Measurements from ENCODE around the gene GNA14. TPM values are rescaled to one million over a fixed set of nuclear protein-coding genes. Genes with fewer than 3 reads are reported as not detected.

The GNA14 gene
- total and polyA plus RNA-seq, 2 experiments from 2014 or later, result 3.9 to 10.5 TPM

DNA sequence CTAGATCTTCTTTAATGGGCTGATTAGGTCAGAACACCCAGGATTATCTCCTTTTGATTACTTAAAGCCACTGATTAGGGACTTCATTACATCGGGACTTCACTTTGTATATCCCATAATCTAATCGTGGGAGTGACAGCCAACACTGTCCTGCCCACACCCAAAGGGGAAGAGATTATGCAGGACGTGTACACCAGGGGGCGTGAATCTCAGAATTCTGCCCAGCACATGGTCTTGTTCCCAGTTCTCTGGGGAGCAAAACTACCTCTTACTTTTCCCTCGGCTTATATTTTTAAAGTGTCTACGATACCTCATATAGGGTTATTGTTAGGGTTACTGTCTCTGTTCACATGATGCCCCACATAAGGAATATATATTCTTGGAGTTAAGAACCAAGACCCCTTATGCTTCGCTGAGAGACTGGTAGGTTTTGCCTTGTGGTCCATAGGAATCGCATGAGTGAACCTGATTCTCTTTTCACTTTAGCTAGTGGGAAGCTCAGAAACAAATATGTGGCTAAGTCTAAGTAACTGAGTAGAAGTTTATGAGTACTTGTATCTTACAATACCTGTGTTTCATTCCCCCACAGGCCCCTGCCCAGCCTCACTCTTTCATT is 192.7 kb downstream of the GNA14 start:
- no peaks in the 10 kb centered on the region for H3K79me2 ChIP-seq (replicated peaks; ENCODE audit: insufficient read depth)
- H3K4me3 Mint-ChIP-seq, result no peak overlapping the region
- no peak overlapping the region for H3K4me3 ChIP-seq
- H3K9me2 ChIP-seq (ENCODE audit: insufficient read depth), result no peaks in the 10 kb centered on the region; the same call in 1 of the 2 replicates
- no peaks in the 10 kb centered on the region for H3F3A ChIP-seq (replicated peaks; ENCODE audit: low read depth)
- no peak overlapping the region for H3K27ac ChIP-seq (ENCODE audit: low read depth)
- peak; percentile 38 for DNase-seq (ENCODE audit: low spot score)
- no peaks in the 10 kb centered on the region for H3K27me3 ChIP-seq (ENCODE audit: insufficient read depth)
- H3K9me3 Mint-ChIP-seq, result peaks cover 9% of the 10 kb centered on the region
- peaks cover 27% of the 10 kb centered on the region for H3K4me1 Mint-ChIP-seq
- H4K20me1 ChIP-seq (replicated peaks; ENCODE audit: insufficient read depth), result no peaks in the 10 kb centered on the region
- H3K27me3 Mint-ChIP-seq (ENCODE audit: insufficient read depth, low read depth, poor library complexity), result no peaks in the 10 kb centered on the region
- H3K4me1 ChIP-seq (ENCODE audit: insufficient read depth), result peaks cover 8% of the 10 kb centered on the region
- H3K36me3 Mint-ChIP-seq (ENCODE audit: low read depth), result peaks cover 8% of the 10 kb centered on the region; the same call in 2 of the 3 replicates
- no peak overlapping the region for H3K27ac Mint-ChIP-seq
- TF ChIP-seq CTCF (conservative IDR thresholded peaks at IDR 0.05; ENCODE audit: low read depth in 2 of 2) (peak; percentile 58 to 61), JUNB (IDR thresholded peaks at IDR 0.05; ENCODE audit: unreplicated experiment) (no peak)
- TF ChIP-seq, protein P1, sequence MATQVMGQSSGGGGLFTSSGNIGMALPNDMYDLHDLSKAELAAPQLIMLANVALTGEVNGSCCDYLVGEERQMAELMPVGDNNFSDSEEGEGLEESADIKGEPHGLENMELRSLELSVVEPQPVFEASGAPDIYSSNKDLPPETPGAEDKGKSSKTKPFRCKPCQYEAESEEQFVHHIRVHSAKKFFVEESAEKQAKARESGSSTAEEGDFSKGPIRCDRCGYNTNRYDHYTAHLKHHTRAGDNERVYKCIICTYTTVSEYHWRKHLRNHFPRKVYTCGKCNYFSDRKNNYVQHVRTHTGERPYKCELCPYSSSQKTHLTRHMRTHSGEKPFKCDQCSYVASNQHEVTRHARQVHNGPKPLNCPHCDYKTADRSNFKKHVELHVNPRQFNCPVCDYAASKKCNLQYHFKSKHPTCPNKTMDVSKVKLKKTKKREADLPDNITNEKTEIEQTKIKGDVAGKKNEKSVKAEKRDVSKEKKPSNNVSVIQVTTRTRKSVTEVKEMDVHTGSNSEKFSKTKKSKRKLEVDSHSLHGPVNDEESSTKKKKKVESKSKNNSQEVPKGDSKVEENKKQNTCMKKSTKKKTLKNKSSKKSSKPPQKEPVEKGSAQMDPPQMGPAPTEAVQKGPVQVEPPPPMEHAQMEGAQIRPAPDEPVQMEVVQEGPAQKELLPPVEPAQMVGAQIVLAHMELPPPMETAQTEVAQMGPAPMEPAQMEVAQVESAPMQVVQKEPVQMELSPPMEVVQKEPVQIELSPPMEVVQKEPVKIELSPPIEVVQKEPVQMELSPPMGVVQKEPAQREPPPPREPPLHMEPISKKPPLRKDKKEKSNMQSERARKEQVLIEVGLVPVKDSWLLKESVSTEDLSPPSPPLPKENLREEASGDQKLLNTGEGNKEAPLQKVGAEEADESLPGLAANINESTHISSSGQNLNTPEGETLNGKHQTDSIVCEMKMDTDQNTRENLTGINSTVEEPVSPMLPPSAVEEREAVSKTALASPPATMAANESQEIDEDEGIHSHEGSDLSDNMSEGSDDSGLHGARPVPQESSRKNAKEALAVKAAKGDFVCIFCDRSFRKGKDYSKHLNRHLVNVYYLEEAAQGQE (IDR thresholded peaks at IDR 0.05; ENCODE audit: unreplicated experiment), result no peak
- H3K36me3 ChIP-seq (ENCODE audit: insufficient read depth), result no peaks in the 10 kb centered on the region
- peak; percentile 13; the same call in 1 of the 3 replicates for ATAC-seq
- H2AFZ ChIP-seq, result no peak overlapping the region
- H3K4me2 ChIP-seq, result no peak overlapping the region

DNA sequence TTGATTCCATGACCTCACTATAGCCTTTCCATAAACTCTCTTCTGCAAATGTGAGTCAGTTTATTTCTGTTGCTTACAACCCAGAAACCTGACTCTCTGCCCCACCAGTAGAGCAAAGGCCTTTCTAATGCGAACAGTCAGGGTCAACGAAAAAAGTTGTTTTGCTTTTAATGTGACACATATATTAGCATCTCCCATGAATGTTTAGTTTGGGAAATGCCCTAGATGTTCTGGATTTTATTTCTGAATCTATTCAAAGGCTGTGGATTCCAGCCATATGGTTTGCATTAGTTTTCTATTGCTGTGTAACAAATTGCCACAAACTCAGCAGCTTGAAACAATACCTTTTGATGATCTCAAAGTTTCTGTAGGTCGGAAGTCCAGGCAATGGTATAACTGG is 193.5 kb downstream of the GNA14 start:
- peaks cover 8% of the 10 kb centered on the region; the same call in 2 of the 3 replicates for H3K36me3 Mint-ChIP-seq (ENCODE audit: low read depth)
- H3K4me2 ChIP-seq, result no peak overlapping the region
- no peak for TF ChIP-seq ZNF331 (CRISPR knock-in tag; IDR thresholded peaks at IDR 0.05; ENCODE audit: low read depth)
- TF ChIP-seq ETS1 (IDR thresholded peaks at IDR 0.05), result no peak
- TF ChIP-seq, protein P1 (IDR thresholded peaks at IDR 0.05; ENCODE audit: unreplicated experiment), result no peak

More for the DNA sequence above, 193.5 kb downstream of the GNA14 start:
- no peaks in the 10 kb centered on the region for H4K20me1 ChIP-seq (replicated peaks; ENCODE audit: insufficient read depth)
- DNase-seq (ENCODE audit: low spot score), result no peak
- no peaks in the 10 kb centered on the region for H3K79me2 ChIP-seq (replicated peaks; ENCODE audit: insufficient read depth)
- no peaks in the 10 kb centered on the region for H3F3A ChIP-seq (replicated peaks; ENCODE audit: low read depth)
- peaks cover 23% of the 10 kb centered on the region for H3K4me1 Mint-ChIP-seq
- H3K4me1 ChIP-seq (ENCODE audit: insufficient read depth), result peaks cover 8% of the 10 kb centered on the region
- H3K4me3 Mint-ChIP-seq, result no peak overlapping the region
- H3K4me3 ChIP-seq, result no peak overlapping the region
- no peak overlapping the region for H3K27ac ChIP-seq (ENCODE audit: low read depth)
- no peak overlapping the region for H3K27ac Mint-ChIP-seq
- no peaks in the 10 kb centered on the region for H3K36me3 ChIP-seq (ENCODE audit: insufficient read depth)
- peaks cover 9% of the 10 kb centered on the region for H3K9me3 Mint-ChIP-seq
- H3K27me3 ChIP-seq (ENCODE audit: insufficient read depth), result no peaks in the 10 kb centered on the region
- no peaks in the 10 kb centered on the region for H3K27me3 Mint-ChIP-seq (ENCODE audit: insufficient read depth, low read depth, poor library complexity)
- H2AFZ ChIP-seq, result no peak overlapping the region
- H3K9me2 ChIP-seq (ENCODE audit: insufficient read depth), result no peaks in the 10 kb centered on the region; the same call in 1 of the 2 replicates
- no peak for ATAC-seq

Data from GM23338 (cell line).